ENCODE data around the gene AMIGO3. TPM values are rescaled to one million over a fixed set of nuclear protein-coding genes. Genes with fewer than 3 reads are reported as not detected.
"Not testable (repeated sequence)": the region's sequence is repeated elsewhere in the genome, so short reads cannot be mapped to it uniquely, and the experiment has no call there.

AMIGO3 gene, protein sequence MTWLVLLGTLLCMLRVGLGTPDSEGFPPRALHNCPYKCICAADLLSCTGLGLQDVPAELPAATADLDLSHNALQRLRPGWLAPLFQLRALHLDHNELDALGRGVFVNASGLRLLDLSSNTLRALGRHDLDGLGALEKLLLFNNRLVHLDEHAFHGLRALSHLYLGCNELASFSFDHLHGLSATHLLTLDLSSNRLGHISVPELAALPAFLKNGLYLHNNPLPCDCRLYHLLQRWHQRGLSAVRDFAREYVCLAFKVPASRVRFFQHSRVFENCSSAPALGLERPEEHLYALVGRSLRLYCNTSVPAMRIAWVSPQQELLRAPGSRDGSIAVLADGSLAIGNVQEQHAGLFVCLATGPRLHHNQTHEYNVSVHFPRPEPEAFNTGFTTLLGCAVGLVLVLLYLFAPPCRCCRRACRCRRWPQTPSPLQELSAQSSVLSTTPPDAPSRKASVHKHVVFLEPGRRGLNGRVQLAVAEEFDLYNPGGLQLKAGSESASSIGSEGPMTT
- total RNA-seq (2014; rRNA removed; shearing (Covaris generic)) = 2.0 and 3.2 TPM in 2 replicates
- 0.50 and 1.1 TPM in 2 replicates for polyA plus RNA-seq (2015; cell fraction: cytosol; rRNA removed)
- polyA plus RNA-seq (2015; cell fraction: nucleus; rRNA removed) = 4.2 and 4.6 TPM in 2 replicates

GRCh38 chr3:49719214-49719884, at the start of gene AMIGO3:
Gene AMIGO3 (minus strand): TSS chr3:49719684. CDS start chr3:49719465, 219 bp downstream.
- DNase-seq (ENCODE audit: low read depth) = no peak

- DNase-seq (ENCODE audit: low read depth) = no peak
Measured at GRCh38 chr3:49763981-49764380, 44.5 kb upstream of the AMIGO3 start.

DNA sequence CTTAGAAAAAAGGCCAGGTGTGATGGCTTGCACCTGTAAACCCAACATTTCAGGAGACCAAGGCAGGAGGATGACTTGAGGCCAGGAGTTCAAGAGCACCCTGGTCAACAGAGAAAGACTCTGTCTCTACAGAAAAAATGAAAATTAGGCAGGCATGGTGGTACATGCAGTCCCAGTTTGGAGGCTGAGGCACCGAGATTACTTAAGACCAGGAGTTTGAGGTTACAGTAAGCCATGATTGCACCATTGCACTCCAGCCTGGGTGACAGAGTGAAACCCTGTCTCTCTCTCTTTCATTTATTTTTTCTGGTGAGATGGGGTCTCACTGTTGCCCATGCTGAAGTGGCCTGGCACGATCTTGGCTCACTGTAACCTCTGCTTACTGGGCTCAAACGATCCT, 42.2 kb upstream of the AMIGO3 start:
- DNase-seq (ENCODE audit: low read depth) = no peak

DNA sequence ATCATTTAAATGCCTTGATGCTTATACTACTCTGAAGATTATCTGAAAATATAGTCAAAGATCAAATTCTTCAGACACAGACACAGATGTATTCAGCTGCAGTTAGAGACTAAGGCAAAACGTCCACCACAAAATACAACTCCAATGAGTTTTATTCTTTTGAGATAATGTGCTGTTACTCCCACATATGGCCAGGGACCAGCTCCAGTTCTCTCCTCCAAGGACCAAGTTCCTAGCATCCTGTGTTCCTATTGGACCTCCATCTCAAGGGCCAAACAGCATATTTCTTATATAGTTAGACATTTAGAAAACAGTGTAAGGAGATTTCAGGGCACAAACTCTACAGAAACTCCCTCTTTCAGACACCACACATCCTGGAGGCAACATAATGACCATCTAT, 39.7 kb upstream of the AMIGO3 start:
- no peak for DNase-seq (ENCODE audit: low read depth)

DNA sequence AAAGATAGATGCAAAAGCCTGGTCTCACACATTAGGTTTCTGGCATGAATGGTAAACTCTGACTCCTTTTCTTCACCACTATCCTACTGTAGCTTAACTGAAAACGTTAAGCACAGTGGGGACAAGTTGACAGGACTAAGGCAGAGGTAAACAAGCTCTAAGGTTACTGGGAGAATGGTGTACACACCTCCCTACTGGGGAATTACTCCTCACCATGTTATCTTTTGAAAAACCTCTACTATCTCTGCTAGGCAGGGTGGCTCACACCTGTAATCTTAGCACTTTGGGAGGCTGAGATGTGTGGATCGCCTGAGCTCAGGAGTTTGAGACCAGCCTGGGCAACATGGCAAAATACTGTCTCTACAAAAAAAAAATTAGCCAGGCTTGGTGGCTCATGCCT, 37.7 kb upstream of the AMIGO3 start:
- DNase-seq (ENCODE audit: low read depth) = no peak

DNA sequence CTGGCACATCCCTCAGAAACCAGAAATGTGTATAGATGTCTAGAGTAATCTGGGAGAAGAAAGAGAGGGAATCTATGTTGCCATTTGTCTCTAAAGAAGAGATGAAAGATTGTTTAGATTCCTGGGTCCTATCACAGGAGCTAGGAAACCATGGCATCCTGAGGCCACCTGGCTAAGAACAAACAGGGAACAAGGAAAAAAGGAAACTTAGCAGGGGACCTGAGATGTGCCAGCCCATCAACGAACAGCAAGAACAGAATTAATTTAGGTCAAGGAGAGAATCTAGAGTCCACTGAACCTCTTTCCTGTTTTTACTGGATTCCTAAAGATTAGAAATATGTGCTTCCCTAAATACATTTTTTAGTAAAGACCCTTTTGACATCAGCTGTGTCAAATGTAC, 36.6 kb upstream of the AMIGO3 start:
- no peak for DNase-seq (ENCODE audit: low read depth)

DNA sequence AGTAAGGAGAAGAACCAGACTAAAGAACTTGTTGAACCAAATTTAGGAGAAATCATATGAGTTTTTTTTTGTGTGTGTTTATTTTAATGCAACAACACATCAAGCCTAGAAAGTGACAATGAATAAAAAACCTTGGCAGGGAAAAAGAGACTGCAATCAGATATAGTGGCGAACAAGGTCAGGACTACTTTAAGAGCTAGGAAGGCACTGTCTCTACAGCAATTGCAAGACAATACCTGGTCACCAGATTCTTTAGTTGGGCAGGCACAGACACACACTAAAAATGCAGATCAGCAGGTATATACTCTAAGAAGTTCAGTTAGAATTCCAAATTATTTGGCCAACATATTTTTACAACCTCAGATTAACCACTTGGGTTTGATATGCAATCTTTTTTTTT, 35.1 kb upstream of the AMIGO3 start:
- DNase-seq (ENCODE audit: low read depth) = no peak

GRCh38 chr3:49751501-49751900, 32.0 kb upstream of the AMIGO3 start:
- no peak for DNase-seq (ENCODE audit: low read depth)

- no peak for DNase-seq (ENCODE audit: low read depth)
Measured at GRCh38 chr3:49750056-49750455, 30.6 kb upstream of the AMIGO3 start.

GRCh38 chr3:49748874-49749273, 29.4 kb upstream of the AMIGO3 start:
- not testable (repeated sequence) for DNase-seq (ENCODE audit: low read depth)

DNA sequence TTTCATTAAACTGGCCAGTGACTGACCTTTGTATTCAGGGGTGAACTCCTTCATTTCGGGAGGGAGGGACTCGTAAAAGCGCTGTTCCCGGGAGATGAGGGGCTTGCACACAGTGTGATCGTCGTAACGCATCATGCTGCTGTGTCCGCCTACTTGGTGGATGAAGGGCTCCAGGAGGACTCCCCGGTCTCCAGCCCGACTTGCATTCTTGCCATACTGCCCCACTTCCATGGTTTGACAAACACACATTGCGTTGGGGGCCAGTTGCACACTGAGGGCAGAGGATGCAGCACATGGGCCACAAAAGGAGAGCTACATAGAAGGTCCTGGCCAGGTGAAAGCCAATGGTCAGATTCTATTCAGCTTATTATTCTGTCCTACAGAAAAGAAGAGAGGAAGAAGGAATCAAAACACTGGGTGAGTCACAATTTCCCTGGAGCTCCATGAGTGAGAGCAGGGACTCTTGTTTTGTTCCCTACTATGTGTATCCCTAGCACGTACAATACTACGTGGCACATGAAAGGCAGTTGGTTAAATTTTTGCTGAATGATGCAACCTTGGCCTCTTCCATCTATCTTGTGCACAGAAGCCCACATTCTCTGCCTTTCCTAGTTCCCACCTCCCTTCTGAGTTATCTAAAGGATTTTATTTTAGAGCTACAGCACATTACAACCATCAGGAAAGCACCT, 28.5 kb upstream of the AMIGO3 start:
- peak; percentile 69 for DNase-seq (ENCODE audit: low read depth)

GRCh38 chr3:49745986-49746385, 26.5 kb upstream of the AMIGO3 start:
- DNase-seq (ENCODE audit: low read depth) = peak; percentile 18

DNA sequence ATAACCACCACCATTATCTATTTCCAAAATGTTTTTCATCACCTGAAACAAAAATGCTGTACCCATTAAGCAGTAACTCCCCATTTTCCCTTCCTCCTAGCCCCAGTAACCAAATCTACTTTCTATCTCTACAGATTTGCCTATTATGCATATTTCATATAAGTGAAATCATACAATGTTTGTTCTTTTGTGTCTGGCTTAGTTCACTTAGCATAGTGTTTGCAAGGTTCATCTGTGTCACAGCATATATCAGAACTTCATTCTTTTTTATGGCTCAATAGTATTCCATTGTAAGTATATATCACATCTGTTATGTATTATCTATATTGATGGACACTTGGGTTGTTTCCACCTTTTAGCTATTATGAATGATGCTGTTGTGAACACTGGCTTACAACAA, 20.9 kb upstream of the AMIGO3 start:
- no peak for DNase-seq (ENCODE audit: low read depth)

DNA sequence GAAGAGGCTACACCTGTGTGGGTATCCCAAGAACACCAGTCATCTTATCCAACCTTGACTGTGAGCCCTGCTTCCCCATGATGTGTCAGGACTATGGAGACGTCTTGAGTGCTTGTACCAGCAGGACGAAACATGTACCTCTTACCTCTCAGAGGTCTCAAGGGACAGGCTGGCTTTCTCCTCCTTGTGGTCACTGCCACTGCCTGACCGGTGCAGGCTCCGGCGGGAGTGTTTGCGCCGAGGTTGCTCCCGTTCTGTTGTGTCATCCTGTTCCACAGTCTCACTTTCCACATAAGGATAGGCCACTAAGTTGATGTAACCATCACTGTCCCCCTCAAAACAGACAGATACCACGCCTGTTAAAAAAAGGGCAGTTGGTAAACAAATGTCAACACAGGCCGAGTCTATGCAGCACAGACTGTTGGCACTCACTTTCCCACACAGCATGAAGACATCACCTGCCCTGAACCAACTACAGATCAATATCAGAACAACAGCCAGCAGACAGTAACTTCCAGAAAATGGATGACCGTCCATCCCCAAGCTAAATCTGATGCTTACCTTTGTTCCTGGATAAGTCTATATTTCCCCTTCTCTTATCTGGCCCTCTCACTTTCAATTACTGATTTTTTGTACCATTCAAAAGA, 18.7 kb upstream of the AMIGO3 start:
- no peak for DNase-seq (ENCODE audit: low read depth)

DNA sequence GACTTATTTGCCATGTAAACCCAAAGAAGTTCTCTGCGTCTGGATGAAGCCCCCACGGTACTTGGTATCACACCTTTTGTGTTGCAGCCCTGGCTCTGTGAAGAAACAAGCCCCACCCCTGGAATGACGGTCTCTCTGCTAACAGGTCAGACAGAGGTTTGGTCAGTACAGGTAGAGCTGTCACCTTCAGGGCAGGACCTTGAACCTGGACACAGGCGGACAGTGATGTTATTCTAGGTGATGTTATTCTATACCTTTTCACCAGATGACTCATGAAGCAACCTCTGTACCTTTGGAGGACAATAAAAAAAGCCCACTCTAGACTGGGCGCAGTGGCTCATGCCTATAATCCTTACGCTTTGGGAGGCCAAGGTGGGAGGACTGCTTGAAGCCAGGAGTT, 15.3 kb upstream of the AMIGO3 start:
- no peak for DNase-seq (ENCODE audit: low read depth)

DNA sequence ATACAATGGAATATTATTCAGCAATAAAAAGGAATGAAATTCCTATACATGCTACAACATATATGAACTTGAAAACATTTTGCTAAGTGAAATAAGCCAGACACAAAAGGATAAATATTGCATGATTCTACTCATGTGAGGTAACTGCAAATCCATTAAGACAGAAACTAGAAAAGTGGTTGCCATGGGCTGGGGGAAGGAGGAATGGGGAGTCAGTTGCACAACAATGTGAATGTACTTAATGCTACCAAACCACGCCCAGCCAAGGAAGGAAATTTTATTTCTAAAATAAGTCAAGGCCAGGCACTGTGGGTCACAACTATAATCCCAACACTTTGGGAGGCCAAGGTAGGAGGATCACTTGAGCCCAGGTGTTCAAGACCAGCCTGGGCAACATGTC, 14.1 kb upstream of the AMIGO3 start:
- DNase-seq (ENCODE audit: low read depth) = no peak

DNA sequence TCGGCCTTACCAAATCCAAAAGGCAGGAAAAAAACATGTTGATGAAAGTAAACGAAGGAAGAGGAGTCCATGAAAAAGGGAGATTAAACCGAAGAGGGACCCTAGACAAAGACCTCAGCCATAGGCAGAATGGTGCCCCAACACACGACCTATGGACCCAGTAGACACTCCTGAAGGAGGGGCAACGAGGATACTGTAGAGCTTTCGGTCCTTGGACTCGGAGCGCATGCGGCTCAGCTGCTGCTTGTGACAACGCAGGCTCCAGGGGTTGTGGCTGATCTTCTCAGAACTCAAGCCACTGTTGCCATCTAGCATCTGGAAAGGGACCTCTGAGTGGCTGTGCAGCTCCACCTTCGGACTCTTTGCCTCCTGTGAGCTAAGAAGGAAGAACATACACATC, 13.1 kb upstream of the AMIGO3 start:
- no peak for DNase-seq (ENCODE audit: low read depth)

DNA sequence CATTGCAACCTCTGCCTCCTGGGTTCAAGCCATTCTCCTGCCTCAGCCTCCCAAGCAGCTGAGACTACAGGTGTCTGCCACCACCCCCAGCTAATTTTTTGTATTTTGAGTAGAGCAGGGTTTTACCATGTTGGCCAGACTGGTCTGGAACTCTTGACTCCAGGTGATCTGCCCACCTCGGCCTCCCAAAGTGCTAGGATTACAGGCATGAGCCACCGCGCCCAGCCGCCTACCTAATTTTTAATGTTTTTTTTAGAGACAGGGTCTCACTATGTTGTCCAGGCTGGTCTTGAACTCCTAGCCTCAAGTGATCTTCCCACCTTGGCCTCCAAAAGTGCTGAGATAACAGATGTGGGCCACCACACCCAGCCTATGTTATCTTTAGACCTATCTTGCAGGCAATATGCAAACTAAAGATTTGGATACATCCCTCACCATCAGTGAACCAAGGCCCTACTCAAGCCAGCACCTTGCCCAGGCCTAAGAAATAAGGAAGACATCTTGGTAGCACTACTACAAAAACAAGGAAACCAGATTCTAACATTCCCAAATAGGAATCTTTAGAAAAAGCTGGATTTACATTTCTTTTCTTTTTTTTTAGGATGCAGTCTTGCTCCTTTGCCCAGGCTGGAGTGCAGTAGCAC, 10.6 kb upstream of the AMIGO3 start:
- DNase-seq (ENCODE audit: low read depth) = no peak

- no peak for DNase-seq (ENCODE audit: low read depth)
Measured at GRCh38 chr3:49727924-49728361, 8.5 kb upstream of the AMIGO3 start.

GRCh38 chr3:49727154-49727923, 7.9 kb upstream of the AMIGO3 start:
- no peak for DNase-seq (ENCODE audit: low read depth)
